Dedifferentiated amniotic fluid mesenchymal stem cell (primary cell): Measurements from ENCODE around the gene ZFAND3.

Experiments used
- DNase-seq: peaks from one replicate; pipeline ENCODE4 v3.0.0-alpha.2; 2016; ENCODE audit errors: extremely low spot score

The ZFAND3 gene

DNA sequence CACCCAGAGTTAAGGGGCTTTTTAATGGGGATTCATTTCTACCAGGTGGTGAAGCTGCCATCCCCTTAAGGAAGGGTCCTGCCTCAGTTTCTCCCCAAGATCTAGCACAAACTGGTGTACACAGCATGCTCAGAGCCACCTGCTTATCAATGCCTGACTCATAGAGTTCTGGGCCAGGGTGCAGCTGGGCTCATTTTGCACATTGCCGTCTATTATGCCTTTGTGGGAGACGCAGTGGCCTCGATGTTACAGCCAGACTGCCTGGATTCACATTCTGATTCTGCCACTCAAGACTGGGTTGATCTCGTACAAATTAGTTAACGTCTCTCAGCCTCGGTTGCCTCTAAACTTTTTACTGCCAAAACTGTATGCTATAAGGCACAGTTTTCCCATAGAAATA, 365.7 kb downstream of the ZFAND3 start:
- no peak for DNase-seq

GRCh38 chr6:38185752-38186151, 366.2 kb downstream of the ZFAND3 start:
- DNase-seq = no peak

GRCh38 chr6:38187325-38187724, 367.8 kb downstream of the ZFAND3 start:
- no peak for DNase-seq

GRCh38 chr6:38187811-38188590, 368.5 kb downstream of the ZFAND3 start:
- DNase-seq = no peak

- DNase-seq = no peak
Observed at GRCh38 chr6:38188677-38189335, 369.3 kb downstream of the ZFAND3 start.

DNA sequence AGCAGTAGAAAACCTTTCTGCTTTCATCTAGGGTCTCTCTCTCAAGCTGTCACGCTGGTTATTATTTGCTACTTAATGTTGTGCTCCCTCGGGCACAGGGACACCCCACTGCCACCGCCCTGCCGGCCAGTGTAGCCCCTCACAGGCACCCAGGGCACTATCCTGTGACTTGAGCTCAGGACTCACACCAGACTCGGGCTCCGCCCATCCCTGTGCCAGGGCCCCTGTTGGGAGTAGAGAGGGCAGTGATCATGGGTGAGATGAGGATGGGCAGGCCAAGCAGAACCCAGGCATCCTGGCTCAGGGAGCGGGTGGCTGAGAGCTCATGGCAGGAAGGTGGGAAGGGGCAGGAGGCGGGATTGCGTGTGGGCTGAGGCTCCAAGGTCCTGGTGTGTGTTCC, 371.9 kb downstream of the ZFAND3 start:
- no peak for DNase-seq

GRCh38 chr6:38192011-38192410, 372.5 kb downstream of the ZFAND3 start:
- no peak for DNase-seq

- DNase-seq = no peak
Observed at GRCh38 chr6:38192487-38192886, 373.0 kb downstream of the ZFAND3 start.

GRCh38 chr6:38193051-38193450, 373.5 kb downstream of the ZFAND3 start:
- DNase-seq = no peak

- DNase-seq = no peak
Observed at GRCh38 chr6:38193481-38194281, 374.2 kb downstream of the ZFAND3 start.

DNA sequence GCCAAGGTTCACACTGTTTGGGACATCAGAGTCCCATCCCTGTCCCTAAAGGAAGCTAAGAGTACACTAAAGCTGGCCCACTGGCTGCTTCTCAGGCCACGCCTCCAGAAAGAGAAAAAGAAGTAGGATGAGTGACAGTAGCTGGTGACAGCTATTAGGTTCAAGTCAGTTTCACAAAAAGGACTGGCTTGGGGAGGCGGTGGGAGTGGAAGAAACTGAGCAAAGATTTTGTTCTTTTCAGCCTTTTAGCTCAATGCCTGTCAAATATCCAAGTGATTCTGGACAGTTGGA, 374.7 kb downstream of the ZFAND3 start:
- no peak for DNase-seq

- DNase-seq = no peak
Observed at GRCh38 chr6:38194589-38194988, 375.1 kb downstream of the ZFAND3 start.

GRCh38 chr6:38195113-38195635, 375.6 kb downstream of the ZFAND3 start:
- no peak for DNase-seq

DNA sequence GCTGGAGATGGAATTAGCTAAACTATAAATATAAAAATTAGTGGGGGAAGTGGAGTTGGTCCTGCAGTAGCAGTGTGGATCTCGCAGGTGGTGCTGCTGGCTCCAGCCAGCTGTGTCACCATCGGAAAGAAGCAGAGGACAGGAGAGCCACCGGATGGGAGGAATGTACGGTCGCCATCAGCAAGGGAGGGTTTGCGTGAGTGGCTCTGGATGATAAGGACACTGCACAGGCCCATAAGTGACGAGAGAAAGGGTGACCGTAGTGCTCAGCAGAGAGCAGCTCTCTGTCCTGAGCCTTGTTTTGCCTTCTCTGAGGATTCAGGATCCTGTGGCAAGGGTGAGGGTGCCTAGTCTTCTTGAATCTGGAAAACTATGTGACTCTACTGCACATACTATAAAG, 378.7 kb downstream of the ZFAND3 start:
- DNase-seq = no peak
